ENCODE measurements around the gene MUC12.
"Not testable (repeated sequence)": the region's sequence is repeated elsewhere in the genome, so short reads cannot be mapped to it uniquely, and the experiment has no call there.

The MUC12 gene

GRCh38 chr7:100969066-100969615 lies at the start of gene MUC12:
Gene MUC12 (plus strand): TSS chr7:100969565. CDS start chr7:100969623, 58 bp downstream.
- no peak for DNase-seq (ENCODE audit: low read depth, low spot score)

- not testable (repeated sequence) for DNase-seq (ENCODE audit: low read depth, low spot score)
These were observed 49.5 kb upstream of the MUC12 start for GRCh38 chr7:100919779-100920437.

GRCh38 chr7:100921039-100921438 lies 48.3 kb upstream of the MUC12 start:
- no peak for DNase-seq (ENCODE audit: low read depth, low spot score)

GRCh38 chr7:100923616-100924015 lies 45.7 kb upstream of the MUC12 start:
- not testable (repeated sequence) for DNase-seq (ENCODE audit: low read depth, low spot score)

- no peak for DNase-seq (ENCODE audit: low read depth, low spot score)
These were observed 39.6 kb upstream of the MUC12 start for GRCh38 chr7:100929808-100930174.

GRCh38 chr7:100933734-100934133 lies 35.6 kb upstream of the MUC12 start:
- DNase-seq (ENCODE audit: low read depth, low spot score) = no peak

- not testable (repeated sequence) for DNase-seq (ENCODE audit: low read depth, low spot score)
These were observed 34.0 kb upstream of the MUC12 start for GRCh38 chr7:100935381-100935780.

- DNase-seq (ENCODE audit: low read depth, low spot score) = not testable (repeated sequence)
These were observed 33.2 kb upstream of the MUC12 start for GRCh38 chr7:100936167-100936566.

- no peak for DNase-seq (ENCODE audit: low read depth, low spot score)
These were observed 27.2 kb upstream of the MUC12 start for GRCh38 chr7:100942045-100942774.

- DNase-seq (ENCODE audit: low read depth, low spot score) = no peak
These were observed 25.7 kb upstream of the MUC12 start for GRCh38 chr7:100943693-100944092.

GRCh38 chr7:100944138-100944537 lies 25.2 kb upstream of the MUC12 start:
- DNase-seq (ENCODE audit: low read depth, low spot score) = no peak

- no peak for DNase-seq (ENCODE audit: low read depth, low spot score)
These were observed 23.3 kb upstream of the MUC12 start for GRCh38 chr7:100946111-100946510.

GRCh38 chr7:100946766-100947365 lies 22.5 kb upstream of the MUC12 start:
- no peak for DNase-seq (ENCODE audit: low read depth, low spot score)

- DNase-seq (ENCODE audit: low read depth, low spot score) = no peak
These were observed 21.6 kb upstream of the MUC12 start for GRCh38 chr7:100947792-100948191.

GRCh38 chr7:100949227-100949932 lies 20.0 kb upstream of the MUC12 start, which contains the start of gene MUC3A:
Gene MUC3A (plus strand): TSS chr7:100949534. CDS start chr7:100949625, 91 bp downstream.
- no peak for DNase-seq (ENCODE audit: low read depth, low spot score)

GRCh38 chr7:100949933-100950443 lies 19.4 kb upstream of the MUC12 start:
- DNase-seq (ENCODE audit: low read depth, low spot score) = no peak

- DNase-seq (ENCODE audit: low read depth, low spot score) = no peak
These were observed 18.2 kb upstream of the MUC12 start for GRCh38 chr7:100951172-100951571.

GRCh38 chr7:100951888-100952560 lies 17.3 kb upstream of the MUC12 start:
- no peak for DNase-seq (ENCODE audit: low read depth, low spot score)

- DNase-seq (ENCODE audit: low read depth, low spot score) = no peak
These were observed 16.7 kb upstream of the MUC12 start for GRCh38 chr7:100952641-100953040.

- DNase-seq (ENCODE audit: low read depth, low spot score) = no peak
These were observed 11.4 kb upstream of the MUC12 start for GRCh38 chr7:100957832-100958421.

- no peak for DNase-seq (ENCODE audit: low read depth, low spot score)
These were observed 9.5 kb upstream of the MUC12 start for GRCh38 chr7:100959894-100960293.
